RWPE1 (cell line): Measurements from ENCODE around the gene EMP2.

Experiments used
- CTCF ChIA-PET: fragments of 350-600 bp; sonication (Branson Sonifier 250); formaldehyde crosslinking; extraction: SDS; loops from one replicate; lab custom pipeline; 2021; lab: Yijun Ruan, JAX
- POLR2A ChIA-PET: fragments of 400-600 bp; formaldehyde crosslinking; extraction: SDS; loops from one replicate; lab custom pipeline; 2020; ENCODE audit warnings: antibody characterized with exemption; ENCODE audit not compliant: low non-redundant PET; lab: Yijun Ruan, JAX
- DNase-seq: peaks from one replicate; pipeline ENCODE4 v3.0.0; 2012; ENCODE audit warnings: low spot score
- H3K27ac ChIP-seq: fragments of 450-650 bp; 2 replicates; pipeline ENCODE4 v1.5.1; 2017
- CTCF ChIP-seq: fragments of 450-650 bp; conservative IDR thresholded peaks from 2 replicates; pipeline ENCODE4 v1.5.1; 2017; ENCODE audit warnings: low read depth, mild to moderate bottlenecking

The EMP2 gene

GRCh38 chr16:10601444-10602408 lies 21.3 kb upstream of the EMP2 start:
- no peak for TF ChIP-seq CTCF
- ChIA-PET CTCF (interaction anchor here (0.6 to 1.2 kb wide), 2 partner anchors 9 to 71 kb away, joined by 3 to 4 read pairs; no protein-coding TSS in a partner anchor), POLR2A (no interaction called here)
- H3K27ac ChIP-seq: peak overlapping the region; percentile 77
- DNase-seq: no peak

- DNase-seq: no peak
- TF ChIP-seq CTCF: no peak
- ChIA-PET CTCF (no interaction called here), POLR2A (interaction anchor here (0.9 kb wide), 1 partner anchor 20 kb away, joined by 3 read pairs; the partner anchor contains the start of gene EMP2)
- peak overlapping the region; percentile 77 for H3K27ac ChIP-seq
Measured at GRCh38 chr16:10600782-10601443, 20.5 kb upstream of the EMP2 start.

- CTCF ChIA-PET: no interaction called here
- POLR2A ChIA-PET: no interaction called here
- H3K27ac ChIP-seq: no peak overlapping the region
- no peak for TF ChIP-seq CTCF
- no peak for DNase-seq
Measured at GRCh38 chr16:10599626-10600025, 19.2 kb upstream of the EMP2 start.

DNA sequence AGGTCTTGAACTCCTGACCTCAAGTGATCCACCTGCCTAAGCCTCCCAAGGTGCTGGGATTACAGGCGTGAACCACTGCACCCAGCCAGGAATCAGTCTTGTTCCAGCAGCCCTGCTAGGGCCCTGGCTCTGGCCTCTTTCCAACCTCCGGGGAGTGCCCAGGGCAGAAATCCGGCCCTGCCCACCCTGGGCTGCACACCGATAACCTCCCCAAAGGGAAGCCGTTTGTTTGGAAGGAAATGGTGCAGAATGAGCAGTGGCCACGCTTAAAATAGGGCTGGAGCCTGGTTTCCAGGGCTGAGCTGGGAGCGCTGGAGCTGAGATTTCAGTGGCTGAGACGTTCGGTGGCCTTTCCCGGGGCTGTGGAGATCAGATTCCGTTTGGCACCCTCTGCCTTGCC lies 17.8 kb upstream of the EMP2 start:
- POLR2A ChIA-PET: no interaction called here
- peak overlapping the region; percentile 29; the same call in 1 of the 2 replicates for H3K27ac ChIP-seq

DNA sequence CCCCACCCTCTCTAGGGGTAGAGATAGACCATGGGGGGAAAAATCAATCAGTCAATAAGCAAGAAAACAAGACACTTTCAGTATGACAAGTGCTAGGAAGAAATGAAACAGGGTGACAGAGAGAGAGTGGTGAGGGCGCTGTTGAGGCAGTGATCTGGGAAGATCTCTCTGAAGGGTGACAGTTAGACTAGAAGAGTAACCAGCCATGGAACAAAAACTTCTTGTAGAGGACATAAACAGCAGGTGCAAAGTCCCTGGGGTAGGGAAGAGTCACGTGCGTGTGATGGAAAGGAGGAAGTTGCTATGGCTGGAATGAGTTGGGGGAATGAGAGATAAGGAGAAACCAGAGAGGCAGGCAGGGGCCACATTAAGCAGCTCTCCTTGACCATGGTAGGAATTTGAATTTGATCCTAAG lies 16.8 kb upstream of the EMP2 start:
- no peak for DNase-seq
- ChIA-PET POLR2A (no interaction called here), CTCF (no interaction called here)
- H3K27ac ChIP-seq: no peak overlapping the region
- no peak for TF ChIP-seq CTCF

More for the DNA sequence above, 17.8 kb upstream of the EMP2 start:
- TF ChIP-seq CTCF: no peak
- CTCF ChIA-PET: no interaction called here
- DNase-seq: no peak

DNA sequence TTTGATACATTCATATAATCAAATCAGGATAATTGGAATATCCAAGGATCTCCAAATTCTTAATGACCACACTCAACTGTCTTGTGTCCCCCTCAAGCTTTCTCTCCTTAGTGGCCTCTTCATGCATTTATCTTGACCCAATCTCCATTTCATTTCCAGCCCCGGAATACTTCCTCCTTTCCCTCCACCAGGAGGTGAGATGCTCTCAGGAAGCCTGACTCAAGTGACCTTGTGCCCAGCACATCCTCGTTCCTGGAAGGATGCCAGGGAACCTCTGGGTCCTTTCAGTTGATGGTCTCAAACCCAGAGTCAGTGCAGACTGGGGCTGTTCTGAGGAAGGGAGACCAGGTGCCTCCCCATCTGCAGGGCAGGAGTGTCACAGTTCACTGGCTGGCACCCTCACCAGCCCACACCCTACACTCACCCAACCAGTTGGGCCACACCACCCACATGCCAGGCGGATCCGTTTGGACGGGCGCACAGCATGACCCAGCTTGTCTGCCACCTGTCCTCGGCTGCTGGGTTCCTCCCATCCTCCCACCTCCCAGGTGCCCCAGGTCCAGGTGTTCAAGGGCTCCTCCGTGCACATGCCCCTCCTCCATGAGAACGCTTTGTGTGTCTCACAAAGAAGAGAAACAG lies 14.0 kb upstream of the EMP2 start:
- no peak overlapping the region for H3K27ac ChIP-seq
- ChIA-PET POLR2A (interaction anchor here (1.0 kb wide), 1 partner anchor 14 kb away, joined by 4 read pairs; the partner anchor contains the start of gene EMP2), CTCF (interaction anchor here (0.6 to 1.6 kb wide), 5 partner anchors 15 to 143 kb away, joined by 3 to 7 read pairs (median 3); no protein-coding TSS in a partner anchor)
- peak; percentile 90 for DNase-seq
- TF ChIP-seq CTCF: no peak
